GM18498 (cell line): ENCODE data around the gene TFAP2A.

Experiments used
- ATAC-seq: cut with Tn5 transposase; IDR thresholded peaks from one replicate; pipeline ENCODE4 v1.9.1; 2021; ENCODE audit warnings: mild to moderate bottlenecking, moderate library complexity; ENCODE audit not compliant: unreplicated experiment

TFAP2A gene

DNA sequence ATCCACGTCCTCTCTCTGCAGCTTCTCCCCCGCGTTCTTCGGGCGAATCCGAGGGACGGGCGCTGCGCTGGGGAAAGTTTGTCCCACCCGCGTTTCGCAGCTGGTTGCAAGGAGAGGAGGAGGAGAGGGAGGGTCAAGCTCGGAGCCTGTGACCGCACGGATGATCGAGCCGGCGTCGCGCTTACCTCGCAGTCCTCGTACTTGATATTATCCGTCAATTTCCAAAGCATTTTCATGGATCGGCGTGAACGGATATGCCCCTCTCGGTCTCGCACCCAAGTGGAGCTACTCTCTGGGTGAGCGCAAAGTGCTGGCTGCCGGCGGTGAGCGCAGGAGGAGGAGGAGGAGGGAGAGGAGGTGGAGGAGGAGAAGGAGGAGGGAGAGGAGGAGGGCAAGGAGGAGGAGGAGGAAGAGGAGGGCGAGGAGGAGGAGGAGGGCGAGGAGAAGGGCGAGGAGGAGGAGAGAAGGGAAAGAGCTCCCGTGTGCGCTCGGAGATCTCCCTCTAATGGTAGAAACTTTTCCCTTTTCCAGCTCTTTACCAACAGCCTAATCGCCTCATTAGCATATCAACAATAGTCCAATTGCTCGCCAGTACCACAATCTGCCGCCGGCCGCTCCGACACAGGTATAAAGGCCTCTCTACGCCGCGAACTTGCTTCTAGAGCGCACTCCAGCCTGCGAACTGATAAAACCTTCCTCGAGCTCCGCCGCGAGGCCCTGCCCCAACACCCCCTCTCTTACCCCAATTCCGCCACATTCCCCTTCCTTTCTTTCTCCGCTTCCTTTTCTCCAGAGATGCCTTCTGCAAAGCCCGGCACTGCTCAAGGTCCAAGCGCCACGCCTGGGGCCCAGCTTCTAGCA, at the start of gene TFAP2A:
Gene TFAP2A, minus strand, starts transcription at position 319 of the 861 bp plus-strand sequence. Its CDS starts 83 bp downstream, at position 236.
- ATAC-seq, result no peak

GRCh38 chr6:10463491-10464481, 48.9 kb upstream of the TFAP2A start:
- no peak for ATAC-seq

GRCh38 chr6:10463040-10463439, 48.2 kb upstream of the TFAP2A start:
- no peak for ATAC-seq

- no peak for ATAC-seq
Observed at GRCh38 chr6:10461850-10462249, 47.0 kb upstream of the TFAP2A start.

- ATAC-seq, result peak; percentile 94
Observed at GRCh38 chr6:10460096-10460495, 45.2 kb upstream of the TFAP2A start.

- ATAC-seq, result no peak
Observed at GRCh38 chr6:10458287-10458686, 43.4 kb upstream of the TFAP2A start.

- ATAC-seq, result no peak
Observed at GRCh38 chr6:10453596-10453995, 38.7 kb upstream of the TFAP2A start.

- no peak for ATAC-seq
Observed at GRCh38 chr6:10451828-10452509, 37.1 kb upstream of the TFAP2A start.

DNA sequence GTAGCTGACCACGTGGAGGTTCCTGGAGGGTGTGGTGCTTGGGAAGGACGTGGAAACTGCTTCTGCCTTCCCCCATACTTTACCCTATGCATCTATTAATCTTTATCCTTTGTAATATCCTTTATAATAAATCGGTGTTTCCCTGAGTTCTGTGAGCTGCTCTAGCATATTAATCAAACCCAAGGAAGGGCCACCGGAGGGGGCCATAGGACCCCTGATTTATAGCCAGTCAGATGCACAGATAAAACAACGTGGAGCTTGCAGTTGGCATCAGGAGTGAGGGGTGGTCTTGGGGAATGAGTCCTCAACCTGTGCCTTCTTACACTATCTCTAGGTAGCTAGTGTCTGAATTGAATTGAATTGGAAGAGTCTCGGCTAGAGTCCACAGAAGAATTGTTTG, 36.5 kb upstream of the TFAP2A start:
- no peak for ATAC-seq

DNA sequence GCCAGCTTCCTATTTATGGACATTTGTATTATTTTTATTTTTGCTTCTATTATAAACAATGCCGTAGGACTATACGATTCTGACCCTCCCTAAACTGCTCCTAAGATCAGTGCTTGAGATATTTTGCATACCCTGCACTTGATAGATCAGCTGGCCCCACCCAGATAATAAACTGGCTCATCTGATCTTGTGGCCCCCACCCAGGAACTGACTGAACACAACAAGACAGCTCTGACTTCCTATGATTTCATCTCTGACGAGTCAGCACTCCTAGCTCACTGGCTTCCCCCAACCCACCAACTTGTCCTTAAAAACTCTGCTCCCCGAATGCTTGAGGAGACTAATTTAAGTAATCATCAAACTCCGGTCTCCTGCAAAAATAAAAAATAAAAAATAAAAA, 34.9 kb upstream of the TFAP2A start:
- ATAC-seq, result no peak

DNA sequence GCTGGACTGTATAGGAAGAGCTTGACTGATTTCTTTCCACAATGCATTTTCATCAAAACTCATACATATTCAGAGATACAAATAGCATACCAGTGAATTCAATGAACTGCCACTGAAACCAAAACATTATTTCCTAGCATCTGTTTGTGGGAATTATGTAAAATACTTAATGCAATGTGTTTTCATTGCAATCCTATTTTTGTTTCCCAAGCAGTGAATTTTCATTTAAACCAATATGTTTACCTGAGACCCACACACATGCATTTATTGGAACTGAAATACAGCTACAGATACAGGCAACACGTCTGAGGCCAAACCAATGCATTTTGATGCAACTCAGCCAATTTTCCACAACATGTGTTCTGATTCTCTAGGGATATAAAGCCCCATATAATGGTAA, 33.2 kb upstream of the TFAP2A start:
- no peak for ATAC-seq

- ATAC-seq, result no peak
Observed at GRCh38 chr6:10446548-10446947, 31.7 kb upstream of the TFAP2A start.

GRCh38 chr6:10441655-10442009, 26.8 kb upstream of the TFAP2A start:
- no peak for ATAC-seq

- no peak for ATAC-seq
Observed at GRCh38 chr6:10441004-10441654, 26.3 kb upstream of the TFAP2A start.

GRCh38 chr6:10437891-10438290, 23.0 kb upstream of the TFAP2A start:
- ATAC-seq, result no peak

- ATAC-seq, result no peak
Observed at GRCh38 chr6:10434235-10434634, 19.4 kb upstream of the TFAP2A start.

DNA sequence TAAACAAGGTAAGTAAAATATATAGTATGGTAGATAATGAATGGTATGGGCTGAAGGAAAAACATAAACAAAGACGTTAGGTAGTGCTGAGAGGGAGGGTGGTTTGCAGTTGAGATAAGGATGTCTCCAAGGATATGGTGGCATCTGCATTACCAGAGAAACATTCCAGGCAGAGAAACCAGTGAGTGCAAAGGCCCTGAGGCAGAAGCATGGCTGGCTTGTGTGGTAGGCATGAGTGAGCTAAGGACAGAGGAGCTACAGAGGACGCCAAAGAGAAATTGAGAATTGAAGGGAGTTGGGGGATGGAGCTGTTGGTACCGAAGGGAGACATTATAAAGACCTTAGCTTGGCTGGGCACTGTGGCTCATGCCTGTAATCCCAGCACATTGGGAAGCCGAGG, 18.4 kb upstream of the TFAP2A start:
- no peak for ATAC-seq

- no peak for ATAC-seq
Observed at GRCh38 chr6:10431423-10432164, 16.7 kb upstream of the TFAP2A start.

GRCh38 chr6:10429638-10430427, 15.0 kb upstream of the TFAP2A start:
- peak; percentile 64 for ATAC-seq
